Amniotic stem cell (primary cell): ENCODE results near the gene MYOZ3.

Source experiments
- DNase-seq: peaks from one replicate; lab custom pipeline; 2025; lab: John Stamatoyannopoulos, UW

Gene MYOZ3

GRCh38 chr5:150659360-150660107 is 1.5 kb upstream of the MYOZ3 start:
- DNase-seq: no peak

- no peak for DNase-seq
These were observed 781 bp upstream of the MYOZ3 start for GRCh38 chr5:150660108-150660831.

- DNase-seq: no peak
These were observed 958 bp downstream of the MYOZ3 start for GRCh38 chr5:150661821-150662596.

GRCh38 chr5:150662731-150663516 is 1.9 kb downstream of the MYOZ3 start:
- DNase-seq: no peak

- DNase-seq: no peak
These were observed 2.9 kb downstream of the MYOZ3 start for GRCh38 chr5:150663936-150664335.

GRCh38 chr5:150665044-150665443 is 4.0 kb downstream of the MYOZ3 start:
- no peak for DNase-seq

- DNase-seq: no peak
These were observed 9.4 kb downstream of the MYOZ3 start for GRCh38 chr5:150670275-150670947.

- DNase-seq: no peak
These were observed 9.9 kb downstream of the MYOZ3 start for GRCh38 chr5:150670948-150671310.

GRCh38 chr5:150671509-150672236 is 10.6 kb downstream of the MYOZ3 start:
- no peak for DNase-seq

- no peak for DNase-seq
These were observed 11.3 kb downstream of the MYOZ3 start for GRCh38 chr5:150672237-150672883.

- DNase-seq: no peak
These were observed 11.8 kb downstream of the MYOZ3 start for GRCh38 chr5:150672884-150673275.

GRCh38 chr5:150674341-150674821 is 13.3 kb downstream of the MYOZ3 start:
- DNase-seq: no peak

GRCh38 chr5:150675069-150675468 is 14.0 kb downstream of the MYOZ3 start:
- no peak for DNase-seq

GRCh38 chr5:150676578-150676977 is 15.5 kb downstream of the MYOZ3 start:
- no peak for DNase-seq

- no peak for DNase-seq
These were observed 28.1 kb downstream of the MYOZ3 start for GRCh38 chr5:150689120-150689519.

- no peak for DNase-seq
These were observed 29.7 kb downstream of the MYOZ3 start for GRCh38 chr5:150690760-150691159.

- no peak for DNase-seq
These were observed 31.2 kb downstream of the MYOZ3 start for GRCh38 chr5:150692276-150692675.

GRCh38 chr5:150694612-150695011 is 33.6 kb downstream of the MYOZ3 start:
- peak; percentile 9 for DNase-seq

GRCh38 chr5:150700246-150700593 is 39.2 kb downstream of the MYOZ3 start:
- DNase-seq: no peak
